NB4 (cell line): ENCODE data around the gene SENP8.

Experiments used
- POLR2A ChIP-seq: IDR thresholded peaks from 2 replicates; pipeline ENCODE4 v1.6.1; 2011; ENCODE audit warnings: mild to moderate bottlenecking; ENCODE audit not compliant: insufficient read length; ENCODE audit errors: extremely low read depth
- TF ChIP-seq, protein P1 (sequence below): IDR thresholded peaks from one replicate; pipeline ENCODE4 v1.5.1; 2012; ENCODE audit warnings: low read depth, low read length

DNA sequence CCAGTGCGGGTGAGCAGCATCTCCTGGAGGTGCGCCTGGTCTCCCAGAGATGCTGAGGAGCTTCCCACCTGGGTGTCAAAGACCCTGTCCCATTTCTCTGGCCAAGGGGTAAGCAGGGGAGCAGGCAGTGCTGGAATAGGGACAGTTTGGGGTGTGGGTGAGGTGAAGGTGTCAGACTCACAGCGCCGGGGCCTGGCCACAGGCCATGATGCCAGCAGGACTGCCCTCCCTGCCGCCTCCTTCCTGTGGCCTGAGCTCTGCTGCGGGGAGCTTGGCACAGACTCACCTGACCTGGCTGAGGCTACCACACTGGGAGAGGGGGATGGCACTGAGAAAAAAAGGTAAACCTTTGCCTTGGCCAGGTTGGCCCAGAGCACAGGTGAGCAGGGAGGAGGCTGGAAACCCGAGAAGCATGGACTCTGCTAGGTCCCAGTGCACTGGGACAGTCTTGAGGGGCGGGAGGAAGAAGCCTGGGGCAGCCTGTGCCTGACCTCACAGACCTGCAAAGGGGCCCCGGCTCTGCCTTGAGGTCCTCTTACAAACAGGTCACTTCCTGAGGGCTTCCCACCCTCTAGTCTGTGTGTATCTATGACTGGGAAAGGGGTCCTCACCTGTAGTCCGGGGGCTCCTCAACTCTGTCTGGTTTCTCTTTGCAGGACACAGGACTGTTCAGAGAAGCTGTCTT is 51.2 kb downstream of the SENP8 start:
- TF ChIP-seq, protein P1, sequence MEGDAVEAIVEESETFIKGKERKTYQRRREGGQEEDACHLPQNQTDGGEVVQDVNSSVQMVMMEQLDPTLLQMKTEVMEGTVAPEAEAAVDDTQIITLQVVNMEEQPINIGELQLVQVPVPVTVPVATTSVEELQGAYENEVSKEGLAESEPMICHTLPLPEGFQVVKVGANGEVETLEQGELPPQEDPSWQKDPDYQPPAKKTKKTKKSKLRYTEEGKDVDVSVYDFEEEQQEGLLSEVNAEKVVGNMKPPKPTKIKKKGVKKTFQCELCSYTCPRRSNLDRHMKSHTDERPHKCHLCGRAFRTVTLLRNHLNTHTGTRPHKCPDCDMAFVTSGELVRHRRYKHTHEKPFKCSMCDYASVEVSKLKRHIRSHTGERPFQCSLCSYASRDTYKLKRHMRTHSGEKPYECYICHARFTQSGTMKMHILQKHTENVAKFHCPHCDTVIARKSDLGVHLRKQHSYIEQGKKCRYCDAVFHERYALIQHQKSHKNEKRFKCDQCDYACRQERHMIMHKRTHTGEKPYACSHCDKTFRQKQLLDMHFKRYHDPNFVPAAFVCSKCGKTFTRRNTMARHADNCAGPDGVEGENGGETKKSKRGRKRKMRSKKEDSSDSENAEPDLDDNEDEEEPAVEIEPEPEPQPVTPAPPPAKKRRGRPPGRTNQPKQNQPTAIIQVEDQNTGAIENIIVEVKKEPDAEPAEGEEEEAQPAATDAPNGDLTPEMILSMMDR, result no peak
- TF ChIP-seq POLR2A, result no peak
